Pancreas (tissue), 10 donors: Measurements from ENCODE around the gene NRP2. TPM values are rescaled to one million over a fixed set of nuclear protein-coding genes. Genes with fewer than 3 reads are reported as not detected.

Experiments
- ATAC-seq, 4 donors: fragments of 200-7000 bp; cut with Tn5 transposase; one replicate each; pipeline versions ENCODE4 v1.8.0 to v1.9.1; 2020; ENCODE audit warnings: mild to moderate bottlenecking in 4 of 4, moderate library complexity in 4 of 4
- DNase-seq, 6 donors: peaks; one replicate each; pipeline ENCODE4 v3.0.0-alpha.2; 2020
- FAIRE-seq: peaks from 2 replicates; lab custom pipeline; 2012; peaks lifted over from hg19 to GRCh38; lab: Jason Lieb, UNC
- H3K27ac ChIP-seq, 4 donors: fragments of 200-600 bp; sonication (generic); 1 replicate in 3 of 4; 2 replicates in 1 of 4; pipeline versions ENCODE4 v1.5.0 to v1.8.0; 2020
- H3K27me3 ChIP-seq, 4 donors: fragments of 200-600 bp; one replicate each; pipeline ENCODE4 v1.8.0; 2021
- H3K36me3 ChIP-seq, 3 donors: fragments of 200-600 bp; sonication (generic) in 1 of 3; one replicate each; pipeline versions ENCODE4 v1.5.0 to v1.8.0; 2020 to 2021
- H3K4me1 ChIP-seq, 3 donors: fragments of 200-600 bp; one replicate each; pipeline ENCODE4 v1.8.0; 2021
- H3K4me3 ChIP-seq, 4 donors: fragments of 200-600 bp; sonication (generic) in 2 of 4; one replicate each; pipeline versions ENCODE4 v1.5.0 to v1.8.0; 2020 to 2021
- H3K9me3 ChIP-seq, 4 donors: fragments of 200-600 bp; one replicate each; pipeline ENCODE4 v1.8.0; 2021
- WGBS, 2 donors: extraction: QIAGEN DNeasy Blood & Tissue Kit; methylation state at CpG; one replicate each; pipeline ENCODE4 v1.1.7; 2013; 5-methylcytosine and 5-hydroxymethylcytosine counted together
- intact Hi-C, 3 donors: fragments of 100-400 bp; cut with DNase I; formaldehyde crosslinking; loops; one replicate each; pipeline versions ENCODE4 v1.11.1 to v1.14.2; 2022
- polyA plus RNA-seq, 2 donors: library from polyadenylated mRNA; stranded (reverse); fragments of 200-250 nt; gene quantifications; one replicate each; pipeline ENCODE4 v1.2.3, GENCODE V29; 2013
- total RNA-seq, 6 donors: library from RNA; stranded (reverse); fragmentation: NEBNext Ultra II Directional in 4 of 6; extraction: Animal tissue kit (Norgen Biotek cat#: 25700) in 4 of 6; gene quantifications; one replicate each; pipeline versions ENCODE4 v1.2.1 to v1.2.4, GENCODE V29; 2021 to 2023
- TF ChIP-seq, protein P1 (sequence below), 4 donors: fragments of 200-600 bp; sonication (generic) in 3 of 4; IDR thresholded peaks; one replicate each; pipeline versions ENCODE4 v1.5.0 to v1.8.0; 2021; ENCODE audit warnings: antibody characterized with exemption in 4 of 4
- donor health status: healthy with polysubstance abuse.
- donor health status: DM: no; HTN: no; CAD: no; lungs with moderate emphysema.
- donor health status: DM: no; HTN: no; CAD: no.
- donor health status: control.
- donor health status: control.
- donor health status: Bipolar disorder and iron deficiency.
- donor health status: DM: yes; HTN: yes; CAD: no.
- donor health status: DM: no; HTN: no; CAD: no.
- donor health status: DM: no; HTN: no; CAD: no.
- donor health status: DM: yes; HTN: yes; CAD: no.

Gene NRP2
- total and polyA plus RNA-seq, 8 donors = 0.65 to 11.0 (median 1.6) TPM

- Histone ChIP-seq H3K4me3 (no peak overlapping the region), H3K9me3 (no peaks in the 10 kb centered on the region), H3K4me1 (peaks cover 0 to 3% (median 0%) of the 10 kb centered on the region in 3 donors), H3K27ac (no peak overlapping the region), H3K27me3 (no peaks in the 10 kb centered on the region), H3K36me3 (no peaks in the 10 kb centered on the region)
- no peak for DNase-seq
- no peak for FAIRE-seq
- WGBS, 2 donors = 88 to 93% methylated on average over 1 of the region's 1 CpG
- intact Hi-C loops = loop anchor here in 1 of 3 donors (5.0 kb wide), 1 partner anchor 34 kb away; no protein-coding TSS in a partner anchor
- TF ChIP-seq, protein P1, sequence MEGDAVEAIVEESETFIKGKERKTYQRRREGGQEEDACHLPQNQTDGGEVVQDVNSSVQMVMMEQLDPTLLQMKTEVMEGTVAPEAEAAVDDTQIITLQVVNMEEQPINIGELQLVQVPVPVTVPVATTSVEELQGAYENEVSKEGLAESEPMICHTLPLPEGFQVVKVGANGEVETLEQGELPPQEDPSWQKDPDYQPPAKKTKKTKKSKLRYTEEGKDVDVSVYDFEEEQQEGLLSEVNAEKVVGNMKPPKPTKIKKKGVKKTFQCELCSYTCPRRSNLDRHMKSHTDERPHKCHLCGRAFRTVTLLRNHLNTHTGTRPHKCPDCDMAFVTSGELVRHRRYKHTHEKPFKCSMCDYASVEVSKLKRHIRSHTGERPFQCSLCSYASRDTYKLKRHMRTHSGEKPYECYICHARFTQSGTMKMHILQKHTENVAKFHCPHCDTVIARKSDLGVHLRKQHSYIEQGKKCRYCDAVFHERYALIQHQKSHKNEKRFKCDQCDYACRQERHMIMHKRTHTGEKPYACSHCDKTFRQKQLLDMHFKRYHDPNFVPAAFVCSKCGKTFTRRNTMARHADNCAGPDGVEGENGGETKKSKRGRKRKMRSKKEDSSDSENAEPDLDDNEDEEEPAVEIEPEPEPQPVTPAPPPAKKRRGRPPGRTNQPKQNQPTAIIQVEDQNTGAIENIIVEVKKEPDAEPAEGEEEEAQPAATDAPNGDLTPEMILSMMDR (IDR thresholded peaks at IDR 0.05) = no peak
- ATAC-seq = no peak
Observed at GRCh38 chr2:205811387-205811786, 129.1 kb downstream of the NRP2 start.

DNA sequence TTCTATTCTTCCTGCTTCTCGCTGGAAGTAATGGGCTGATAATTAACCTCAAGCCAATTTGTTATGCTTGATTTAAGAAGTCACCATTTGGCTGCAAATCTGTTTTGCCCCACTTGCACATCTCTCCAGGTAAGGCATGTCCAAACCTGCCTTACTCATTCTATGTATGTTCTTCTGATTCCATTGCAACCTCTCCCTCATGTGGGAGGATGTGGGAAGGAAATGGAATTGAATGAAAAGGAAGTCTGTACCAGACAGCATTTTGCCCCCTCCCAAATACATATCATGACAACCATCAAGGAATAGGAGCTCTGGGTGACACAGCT is 131.7 kb downstream of the NRP2 start:
- intact Hi-C loops = loop anchor here in 1 of 3 donors (5.0 kb wide), 1 partner anchor 37 kb away; no protein-coding TSS in a partner anchor
- Histone ChIP-seq H3K4me3 (no peak overlapping the region), H3K27me3 (no peaks in the 10 kb centered on the region), H3K36me3 (no peaks in the 10 kb centered on the region), H3K4me1 (no peaks in the 10 kb centered on the region), H3K27ac (no peak overlapping the region), H3K9me3 (no peaks in the 10 kb centered on the region)
- ATAC-seq (no peak), DNase-seq (no peak), FAIRE-seq (no peak)
- TF ChIP-seq, protein P1 (IDR thresholded peaks at IDR 0.05) = no peak
- WGBS, 2 donors = 43 to 45% methylated on average over 1 of the region's 1 CpG

GRCh38 chr2:205815673-205816072 is 133.4 kb downstream of the NRP2 start:
- ATAC-seq = no peak
- TF ChIP-seq, protein P1 (IDR thresholded peaks at IDR 0.05) = no peak
- Histone ChIP-seq H3K9me3 (no peaks in the 10 kb centered on the region), H3K36me3 (no peaks in the 10 kb centered on the region), H3K4me1 (no peaks in the 10 kb centered on the region), H3K27me3 (no peaks in the 10 kb centered on the region), H3K27ac (no peak overlapping the region), H3K4me3 (no peak overlapping the region)
- FAIRE-seq = no peak
- no peak for DNase-seq
- intact Hi-C loops = no loop called here
- 69% methylated on average over 3 of the region's 3 CpGs for WGBS, 2 donors

DNA sequence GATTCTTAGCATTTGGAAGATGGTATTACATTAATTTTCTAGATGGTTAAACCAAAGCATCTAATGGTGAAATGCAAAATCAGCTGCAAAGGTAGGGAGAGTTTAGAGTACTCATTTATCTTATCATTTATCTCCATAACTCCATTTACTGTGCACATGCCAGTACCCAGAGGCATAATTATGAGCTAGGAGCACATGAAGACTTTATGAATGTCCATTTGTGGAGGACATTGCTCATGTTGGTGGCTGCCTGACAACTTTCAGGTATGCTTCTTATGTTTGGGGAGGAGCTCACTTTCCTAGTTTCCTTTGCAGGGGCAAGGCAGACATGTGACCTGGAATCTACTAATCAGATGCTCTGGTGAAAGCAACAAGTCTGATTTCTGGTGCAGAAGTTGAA is 134.0 kb downstream of the NRP2 start:
- TF ChIP-seq, protein P1 (IDR thresholded peaks at IDR 0.05) = no peak

GRCh38 chr2:205822579-205822978 is 140.3 kb downstream of the NRP2 start:
- no peak overlapping the region for H3K4me3 ChIP-seq
- H3K27ac ChIP-seq = no peak overlapping the region
- DNase-seq (no peak), ATAC-seq (no peak), FAIRE-seq (no peak)
- H3K27me3 ChIP-seq = no peaks in the 10 kb centered on the region
- WGBS, 2 donors = 92 to 95% methylated on average over 2 of the region's 2 CpGs
- no peaks in the 10 kb centered on the region for H3K9me3 ChIP-seq
- TF ChIP-seq, protein P1 (IDR thresholded peaks at IDR 0.05) = no peak
- intact Hi-C loops = no loop called here
- H3K36me3 ChIP-seq = no peaks in the 10 kb centered on the region
- H3K4me1 ChIP-seq = no peaks in the 10 kb centered on the region

More for the DNA sequence above, 134.0 kb downstream of the NRP2 start:
- DNase-seq (no peak), ATAC-seq (no peak), FAIRE-seq (no peak)
- H3K36me3 ChIP-seq = no peaks in the 10 kb centered on the region
- H3K27ac ChIP-seq = no peak overlapping the region
- no peaks in the 10 kb centered on the region for H3K4me1 ChIP-seq
- H3K9me3 ChIP-seq = no peaks in the 10 kb centered on the region
- H3K27me3 ChIP-seq = no peaks in the 10 kb centered on the region
- H3K4me3 ChIP-seq = no peak overlapping the region
- intact Hi-C loops = no loop called here
